Neural progenitor cell (in vitro differentiated cells): ENCODE data around the gene CDH11.

Source experiments
- CTCF ChIP-seq: fragments of 200-600 bp; sonication (generic); IDR thresholded peaks from 2 replicates; pipeline ENCODE4 v1.5.1; 2017; ENCODE audit warnings: antibody characterized with exemption, mild to moderate bottlenecking
- EZH2 ChIP-seq: fragments of 200-600 bp; sonication (generic); IDR thresholded peaks from 2 replicates; pipeline ENCODE4 v1.6.1; 2017; ENCODE audit warnings: antibody characterized with exemption, mild to moderate bottlenecking, moderate library complexity
- EZH2phosphoT487 ChIP-seq: fragments of 200-600 bp; sonication (generic); IDR thresholded peaks from 2 replicates; pipeline ENCODE4 v1.6.1; 2017; ENCODE audit warnings: antibody characterized with exemption

DNA sequence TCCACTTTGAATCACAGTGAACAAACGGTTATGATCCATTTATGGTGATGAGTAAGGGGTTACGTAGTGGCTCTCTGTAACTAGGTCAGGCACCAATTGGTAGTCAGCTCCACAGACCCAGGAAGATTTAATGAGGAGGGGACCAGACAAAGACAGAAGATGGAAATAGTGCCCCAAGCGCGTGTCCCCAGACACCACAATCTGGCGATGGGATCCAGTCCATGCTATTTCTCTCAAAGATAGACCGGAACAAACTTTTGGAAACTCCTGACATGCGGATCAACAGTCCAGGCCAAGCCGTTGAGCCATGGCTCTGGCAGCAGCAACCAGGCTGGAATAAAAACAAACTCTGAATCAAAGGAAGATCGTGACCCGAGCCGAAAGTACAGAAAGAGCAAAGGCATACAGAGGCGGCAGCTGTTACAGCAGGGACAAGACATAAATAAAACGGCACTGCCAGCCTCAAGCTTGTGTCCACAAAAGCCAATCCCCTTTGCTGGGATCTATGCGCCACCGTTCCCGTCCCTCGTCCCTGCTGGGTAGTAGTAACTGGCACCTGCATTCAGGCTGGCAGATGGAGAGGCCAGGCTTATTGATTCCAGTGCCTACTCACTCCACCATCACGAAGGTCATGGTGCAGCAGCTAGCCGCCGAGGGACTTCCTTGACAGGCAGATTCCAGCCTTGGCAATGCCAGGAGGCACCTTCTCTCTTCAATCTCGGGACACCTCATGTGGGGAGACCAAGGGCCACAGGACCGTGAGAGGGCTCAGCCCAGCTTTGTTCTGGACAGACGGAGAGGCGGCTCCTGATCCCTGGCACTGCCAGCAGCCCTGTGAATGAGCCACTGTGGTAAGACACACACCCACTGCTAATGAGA, 50.2 kb downstream of the CDH11 start:
- no peak for TF ChIP-seq CTCF
- TF ChIP-seq EZH2 = no peak
- TF ChIP-seq EZH2phosphoT487 = no peak
